HepG2 (cell line): ENCODE data around the gene CCL19. TPM values are rescaled to one million over a fixed set of nuclear protein-coding genes. Genes with fewer than 3 reads are reported as not detected.

Experiments used
- CBX1 ChIP-seq: IDR thresholded peaks from one replicate; pipeline ENCODE4 v1.6.1; 2016; ENCODE audit warnings: antibody characterized with exemption, low read depth
- HNRNPUL1 ChIP-seq: fragments of 200-400 bp; formaldehyde crosslinking; IDR thresholded peaks from 2 replicates; pipeline ENCODE4 v1.6.1; 2017; ENCODE audit warnings: low read depth, mild to moderate bottlenecking, low read length, moderate library complexity
- HOXA5 ChIP-seq: sonication (generic); formaldehyde crosslinking; IDR thresholded peaks from 2 replicates; pipeline ENCODE4 v1.4.0; 2020; ENCODE audit warnings: missing genetic modification reagents
- KLF6 ChIP-seq: IDR thresholded peaks from 2 replicates; pipeline ENCODE4 v1.8.0; 2016; ENCODE audit warnings: missing biosample characterization, missing genetic modification reagents
- NR2F1 ChIP-seq, 2 experiments: fragments of 450-650 bp in 1 of 2; formaldehyde crosslinking in 1 of 2; IDR thresholded peaks; 2 replicates each; pipeline versions ENCODE4 v1.5.0 to v1.6.1; 2016 to 2020; ENCODE audit warnings: mild to moderate bottlenecking in 1 of 2, missing compliant biosample characterization in 1 of 2, missing genetic modification reagents in 1 of 2, moderate library complexity in 1 of 2
- PTBP1 ChIP-seq: fragments of 200-400 bp; formaldehyde crosslinking; IDR thresholded peaks from 2 replicates; pipeline ENCODE4 v1.6.1; 2018; ENCODE audit warnings: low read length, low read depth; ENCODE audit not compliant: poor library complexity, severe bottlenecking
- TEAD3 ChIP-seq: optimal IDR thresholded peaks from 2 replicates; pipeline ENCODE3; 2016; ENCODE audit warnings: borderline replicate concordance
- YEATS2 ChIP-seq: sonication (generic); formaldehyde crosslinking; IDR thresholded peaks from 2 replicates; pipeline ENCODE4 v1.4.0; 2020; ENCODE audit warnings: missing genetic modification reagents, borderline replicate concordance
- ZKSCAN5 ChIP-seq: sonication (generic); formaldehyde crosslinking; IDR thresholded peaks from 2 replicates; pipeline ENCODE4 v1.5.1; 2020; ENCODE audit warnings: mild to moderate bottlenecking, missing genetic modification reagents
- ZNF225 ChIP-seq: sonication (generic); formaldehyde crosslinking; IDR thresholded peaks from 2 replicates; pipeline ENCODE4 v1.4.0; 2020; ENCODE audit warnings: mild to moderate bottlenecking, missing genetic modification reagents
- ZNF496 ChIP-seq: sonication (generic); formaldehyde crosslinking; IDR thresholded peaks from 2 replicates; pipeline ENCODE4 v1.8.1; 2023; ENCODE audit warnings: mild to moderate bottlenecking, moderate library complexity, missing genetic modification reagents; ENCODE audit not compliant: insufficient replicate concordance
- ZNF570 ChIP-seq: sonication (generic); formaldehyde crosslinking; IDR thresholded peaks from 2 replicates; pipeline ENCODE4 v1.4.0; 2020; ENCODE audit warnings: mild to moderate bottlenecking, missing genetic modification reagents, borderline replicate concordance
- polyA plus RNA-seq, 8 experiments: library from polyadenylated mRNA; depleted of rRNA in 3 of 8; stranded (reverse) in 7 of 8; unstranded in 1 of 8; fragments of >200 nt; fragmentation: Illumina TruSeq in 4 of 8; extraction: Trizol in 4 of 8; gene quantifications; 2 replicates each; pipeline versions ENCODE4 v1.2.1 to v1.2.3, GENCODE V29; 2011 to 2016; ENCODE audit warnings: low read depth in 4 of 8, missing spikeins in 1 of 8, mixed read lengths in 1 of 8; ENCODE audit not compliant: insufficient read depth in 1 of 8
- total RNA-seq, 5 experiments: library from RNA; depleted of rRNA; stranded (reverse); fragments of >200 nt; fragmentation: Illumina TruSeq; extraction: Trizol; gene quantifications; 2 replicates each; pipeline ENCODE4 v1.2.3, GENCODE V29; 2016; ENCODE audit warnings: low read depth in 1 of 5
- TF ChIP-seq, protein P1 (sequence below): IDR thresholded peaks from 2 replicates; pipeline ENCODE4 v1.6.1; 2016; ENCODE audit warnings: control low read depth
- TF ChIP-seq, protein P2 (sequence below): sonication (generic); formaldehyde crosslinking; IDR thresholded peaks from 2 replicates; pipeline ENCODE4 v1.4.0; 2020; ENCODE audit warnings: missing genetic modification reagents; ENCODE audit errors: not compliant biosample characterization
- TF ChIP-seq, protein P3 (sequence below): sonication (generic); formaldehyde crosslinking; IDR thresholded peaks from 2 replicates; pipeline ENCODE4 v1.4.0; 2020; ENCODE audit warnings: missing genetic modification reagents
- TF ChIP-seq, protein P4 (sequence below): sonication (generic); formaldehyde crosslinking; IDR thresholded peaks from 2 replicates; pipeline ENCODE4 v1.5.1; 2020; ENCODE audit warnings: mild to moderate bottlenecking, missing genetic modification reagents, moderate library complexity
- TF ChIP-seq, protein P5 (sequence below): sonication (generic); formaldehyde crosslinking; IDR thresholded peaks from 2 replicates; pipeline ENCODE4 v1.5.1; 2020; ENCODE audit warnings: mild to moderate bottlenecking, missing genetic modification reagents, moderate library complexity

The CCL19 gene
- total and polyA plus RNA-seq, 2 of the 13 experiments (the other 11 are each of a cell fraction or from before 2014, with no cell fraction given), result not detected

DNA sequence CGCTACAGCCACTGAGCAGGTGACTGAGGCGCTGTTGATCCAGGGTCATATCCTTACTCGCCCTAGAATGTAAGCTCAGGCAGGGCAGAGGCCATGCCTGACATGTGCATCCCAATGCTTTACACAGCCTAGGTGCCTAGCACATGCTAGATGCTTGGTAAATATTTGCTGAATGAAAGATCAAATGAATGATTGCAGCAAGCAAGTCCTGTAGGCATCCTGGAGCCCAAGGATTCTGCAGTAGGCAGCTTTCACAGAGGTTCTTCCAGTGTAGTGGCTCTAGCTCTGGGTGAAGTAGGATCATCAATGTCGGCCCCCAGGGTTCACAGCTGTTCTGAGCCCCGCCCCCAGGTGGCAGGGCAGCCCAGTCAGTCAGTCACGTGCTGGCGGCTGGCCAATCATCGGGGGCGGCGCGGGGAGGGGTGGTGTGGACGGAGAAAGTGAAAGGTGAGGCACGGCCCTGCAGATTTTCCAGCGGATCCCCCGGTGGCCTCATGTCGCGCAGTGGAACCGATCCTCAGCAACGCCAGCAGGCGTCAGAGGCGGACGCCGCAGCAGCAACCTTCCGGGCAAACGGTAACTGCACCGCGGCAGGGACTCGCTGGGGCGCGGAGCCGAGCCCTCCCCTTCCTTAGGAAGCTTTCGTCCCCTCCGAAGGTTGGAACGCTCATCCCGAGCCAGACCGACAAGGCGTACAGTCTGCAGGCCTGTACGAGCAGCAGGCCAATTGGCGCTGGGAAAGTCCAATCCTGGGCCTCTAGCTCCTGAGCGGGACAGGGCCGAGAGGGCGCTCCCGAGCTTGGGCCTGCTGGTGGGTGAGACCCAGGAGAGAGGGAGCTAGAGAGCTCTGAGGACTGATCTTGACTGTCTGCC lies 44.6 kb downstream of the CCL19 start, which contains the start of gene GALT (continued):
- TF ChIP-seq PTBP1 (no peak), CBX1 (peak; percentile 36), KLF6 (CRISPR knock-in tag) (peak; percentile 77; the same call in 1 of the 2 replicates), ZNF225 (CRISPR knock-in tag) (no peak), ZNF570 (no peak), ZKSCAN5 (CRISPR knock-in tag) (no peak; the same call in 1 of the 2 replicates), TEAD3 (peak; percentile 38), ZNF496 (no peak), YEATS2 (CRISPR knock-in tag) (peak; percentile 74), HOXA5 (CRISPR knock-in tag) (no peak), HNRNPUL1 (no peak), NR2F1 (CRISPR knock-in tag; IDR thresholded peaks at IDR 0.05) (no peak; a peak in 1 of 4 replicates)
- TF ChIP-seq, protein P1, sequence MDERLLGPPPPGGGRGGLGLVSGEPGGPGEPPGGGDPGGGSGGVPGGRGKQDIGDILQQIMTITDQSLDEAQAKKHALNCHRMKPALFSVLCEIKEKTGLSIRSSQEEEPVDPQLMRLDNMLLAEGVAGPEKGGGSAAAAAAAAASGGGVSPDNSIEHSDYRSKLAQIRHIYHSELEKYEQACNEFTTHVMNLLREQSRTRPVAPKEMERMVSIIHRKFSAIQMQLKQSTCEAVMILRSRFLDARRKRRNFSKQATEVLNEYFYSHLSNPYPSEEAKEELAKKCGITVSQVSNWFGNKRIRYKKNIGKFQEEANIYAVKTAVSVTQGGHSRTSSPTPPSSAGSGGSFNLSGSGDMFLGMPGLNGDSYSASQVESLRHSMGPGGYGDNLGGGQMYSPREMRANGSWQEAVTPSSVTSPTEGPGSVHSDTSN (CRISPR knock-in tag), result no peak; the same call in 1 of the 2 replicates
- TF ChIP-seq, protein P2, sequence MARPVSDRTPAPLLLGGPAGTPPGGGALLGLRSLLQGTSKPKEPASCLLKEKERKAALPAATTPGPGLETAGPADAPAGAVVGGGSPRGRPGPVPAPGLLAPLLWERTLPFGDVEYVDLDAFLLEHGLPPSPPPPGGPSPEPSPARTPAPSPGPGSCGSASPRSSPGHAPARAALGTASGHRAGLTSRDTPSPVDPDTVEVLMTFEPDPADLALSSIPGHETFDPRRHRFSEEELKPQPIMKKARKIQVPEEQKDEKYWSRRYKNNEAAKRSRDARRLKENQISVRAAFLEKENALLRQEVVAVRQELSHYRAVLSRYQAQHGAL (CRISPR knock-in tag), result peak; percentile 32
- TF ChIP-seq, protein P3, sequence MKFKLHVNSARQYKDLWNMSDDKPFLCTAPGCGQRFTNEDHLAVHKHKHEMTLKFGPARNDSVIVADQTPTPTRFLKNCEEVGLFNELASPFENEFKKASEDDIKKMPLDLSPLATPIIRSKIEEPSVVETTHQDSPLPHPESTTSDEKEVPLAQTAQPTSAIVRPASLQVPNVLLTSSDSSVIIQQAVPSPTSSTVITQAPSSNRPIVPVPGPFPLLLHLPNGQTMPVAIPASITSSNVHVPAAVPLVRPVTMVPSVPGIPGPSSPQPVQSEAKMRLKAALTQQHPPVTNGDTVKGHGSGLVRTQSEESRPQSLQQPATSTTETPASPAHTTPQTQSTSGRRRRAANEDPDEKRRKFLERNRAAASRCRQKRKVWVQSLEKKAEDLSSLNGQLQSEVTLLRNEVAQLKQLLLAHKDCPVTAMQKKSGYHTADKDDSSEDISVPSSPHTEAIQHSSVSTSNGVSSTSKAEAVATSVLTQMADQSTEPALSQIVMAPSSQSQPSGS (CRISPR knock-in tag), result peak; percentile 14; the same call in 1 of the 2 replicates
- TF ChIP-seq, protein P4, sequence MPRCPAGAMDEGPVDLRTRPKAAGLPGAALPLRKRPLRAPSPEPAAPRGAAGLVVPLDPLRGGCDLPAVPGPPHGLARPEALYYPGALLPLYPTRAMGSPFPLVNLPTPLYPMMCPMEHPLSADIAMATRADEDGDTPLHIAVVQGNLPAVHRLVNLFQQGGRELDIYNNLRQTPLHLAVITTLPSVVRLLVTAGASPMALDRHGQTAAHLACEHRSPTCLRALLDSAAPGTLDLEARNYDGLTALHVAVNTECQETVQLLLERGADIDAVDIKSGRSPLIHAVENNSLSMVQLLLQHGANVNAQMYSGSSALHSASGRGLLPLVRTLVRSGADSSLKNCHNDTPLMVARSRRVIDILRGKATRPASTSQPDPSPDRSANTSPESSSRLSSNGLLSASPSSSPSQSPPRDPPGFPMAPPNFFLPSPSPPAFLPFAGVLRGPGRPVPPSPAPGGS (CRISPR knock-in tag), result peak; percentile 74; the same call in 1 of the 2 replicates
- TF ChIP-seq, protein P5, sequence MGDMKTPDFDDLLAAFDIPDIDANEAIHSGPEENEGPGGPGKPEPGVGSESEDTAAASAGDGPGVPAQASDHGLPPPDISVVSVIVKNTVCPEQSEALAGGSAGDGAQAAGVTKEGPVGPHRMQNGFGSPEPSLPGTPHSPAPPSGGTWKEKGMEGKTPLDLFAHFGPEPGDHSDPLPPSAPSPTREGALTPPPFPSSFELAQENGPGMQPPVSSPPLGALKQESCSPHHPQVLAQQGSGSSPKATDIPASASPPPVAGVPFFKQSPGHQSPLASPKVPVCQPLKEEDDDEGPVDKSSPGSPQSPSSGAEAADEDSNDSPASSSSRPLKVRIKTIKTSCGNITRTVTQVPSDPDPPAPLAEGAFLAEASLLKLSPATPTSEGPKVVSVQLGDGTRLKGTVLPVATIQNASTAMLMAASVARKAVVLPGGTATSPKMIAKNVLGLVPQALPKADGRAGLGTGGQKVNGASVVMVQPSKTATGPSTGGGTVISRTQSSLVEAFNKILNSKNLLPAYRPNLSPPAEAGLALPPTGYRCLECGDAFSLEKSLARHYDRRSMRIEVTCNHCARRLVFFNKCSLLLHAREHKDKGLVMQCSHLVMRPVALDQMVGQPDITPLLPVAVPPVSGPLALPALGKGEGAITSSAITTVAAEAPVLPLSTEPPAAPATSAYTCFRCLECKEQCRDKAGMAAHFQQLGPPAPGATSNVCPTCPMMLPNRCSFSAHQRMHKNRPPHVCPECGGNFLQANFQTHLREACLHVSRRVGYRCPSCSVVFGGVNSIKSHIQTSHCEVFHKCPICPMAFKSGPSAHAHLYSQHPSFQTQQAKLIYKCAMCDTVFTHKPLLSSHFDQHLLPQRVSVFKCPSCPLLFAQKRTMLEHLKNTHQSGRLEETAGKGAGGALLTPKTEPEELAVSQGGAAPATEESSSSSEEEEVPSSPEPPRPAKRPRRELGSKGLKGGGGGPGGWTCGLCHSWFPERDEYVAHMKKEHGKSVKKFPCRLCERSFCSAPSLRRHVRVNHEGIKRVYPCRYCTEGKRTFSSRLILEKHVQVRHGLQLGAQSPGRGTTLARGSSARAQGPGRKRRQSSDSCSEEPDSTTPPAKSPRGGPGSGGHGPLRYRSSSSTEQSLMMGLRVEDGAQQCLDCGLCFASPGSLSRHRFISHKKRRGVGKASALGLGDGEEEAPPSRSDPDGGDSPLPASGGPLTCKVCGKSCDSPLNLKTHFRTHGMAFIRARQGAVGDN (CRISPR knock-in tag), result peak; percentile 96
